Measurements from ENCODE around the gene BIRC7. TPM values are rescaled to one million over a fixed set of nuclear protein-coding genes. Genes with fewer than 3 reads are reported as not detected.

BIRC7 gene
- total and polyA plus RNA-seq, 8 donors = 0.09 TPM; not detected in 7

DNA sequence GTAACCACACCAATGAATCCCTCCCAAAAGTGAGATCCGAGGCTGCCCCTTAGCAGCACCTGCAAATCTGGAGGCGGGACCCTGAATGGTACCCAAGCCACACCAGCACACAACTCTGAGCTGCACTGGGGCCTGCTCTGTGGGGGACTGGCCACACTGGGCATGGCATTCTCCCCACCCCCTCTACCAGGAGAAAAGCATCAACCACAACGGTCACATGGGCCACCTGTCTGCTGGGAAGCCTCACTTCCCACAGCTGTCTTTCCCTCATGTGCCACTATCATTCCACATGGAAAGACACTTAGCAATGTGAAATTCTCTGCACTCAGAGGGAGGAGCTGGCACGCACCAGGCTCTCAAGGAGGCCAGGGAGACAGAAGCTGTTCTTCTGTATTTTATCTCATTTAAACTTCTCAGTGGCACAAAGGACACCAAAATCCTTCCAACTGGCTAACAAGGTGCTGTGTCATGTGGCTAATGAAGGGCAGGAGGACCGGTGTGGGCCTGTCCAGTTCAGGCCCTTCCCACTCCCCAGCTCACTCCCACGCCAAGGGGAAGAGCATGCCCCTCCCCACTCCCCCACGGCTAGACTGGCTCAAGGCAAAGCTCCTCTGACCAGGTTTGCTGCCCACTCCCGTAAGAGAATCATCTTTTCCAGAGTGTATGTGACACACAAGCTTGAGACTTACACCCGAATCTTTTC, 38.8 kb upstream of the BIRC7 start:
- intact Hi-C loops (cut with DNase I) = no loop called here
- Histone ChIP-seq H3K4me1 (peaks cover 0 to 10% (median 8%) of the 10 kb centered on the region in 3 donors), H3K27me3 (no peaks in the 10 kb centered on the region), H3K27ac (no peak overlapping the region), H3K9me3 (no peaks in the 10 kb centered on the region), H3K36me3 (peaks cover 0 to 23% (median 3%) of the 10 kb centered on the region in 3 donors), H3K4me3 (no peak overlapping the region)
- DNase-seq = no peak
- 67 to 73% methylated on average over 9 of the region's 9 CpGs for WGBS, 2 donors
- ATAC-seq = peak in 3 of 4 donors; percentile 25 to 52 (median 37)
- FAIRE-seq = no peak
- TF ChIP-seq, protein P1, sequence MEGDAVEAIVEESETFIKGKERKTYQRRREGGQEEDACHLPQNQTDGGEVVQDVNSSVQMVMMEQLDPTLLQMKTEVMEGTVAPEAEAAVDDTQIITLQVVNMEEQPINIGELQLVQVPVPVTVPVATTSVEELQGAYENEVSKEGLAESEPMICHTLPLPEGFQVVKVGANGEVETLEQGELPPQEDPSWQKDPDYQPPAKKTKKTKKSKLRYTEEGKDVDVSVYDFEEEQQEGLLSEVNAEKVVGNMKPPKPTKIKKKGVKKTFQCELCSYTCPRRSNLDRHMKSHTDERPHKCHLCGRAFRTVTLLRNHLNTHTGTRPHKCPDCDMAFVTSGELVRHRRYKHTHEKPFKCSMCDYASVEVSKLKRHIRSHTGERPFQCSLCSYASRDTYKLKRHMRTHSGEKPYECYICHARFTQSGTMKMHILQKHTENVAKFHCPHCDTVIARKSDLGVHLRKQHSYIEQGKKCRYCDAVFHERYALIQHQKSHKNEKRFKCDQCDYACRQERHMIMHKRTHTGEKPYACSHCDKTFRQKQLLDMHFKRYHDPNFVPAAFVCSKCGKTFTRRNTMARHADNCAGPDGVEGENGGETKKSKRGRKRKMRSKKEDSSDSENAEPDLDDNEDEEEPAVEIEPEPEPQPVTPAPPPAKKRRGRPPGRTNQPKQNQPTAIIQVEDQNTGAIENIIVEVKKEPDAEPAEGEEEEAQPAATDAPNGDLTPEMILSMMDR (IDR thresholded peaks at IDR 0.05) = no peak

GRCh38 chr20:63198606-63199005, 37.1 kb upstream of the BIRC7 start:
- 72 to 78% methylated on average over 7 of the region's 7 CpGs for WGBS, 2 donors
- intact Hi-C loops (cut with DNase I) = no loop called here

DNA sequence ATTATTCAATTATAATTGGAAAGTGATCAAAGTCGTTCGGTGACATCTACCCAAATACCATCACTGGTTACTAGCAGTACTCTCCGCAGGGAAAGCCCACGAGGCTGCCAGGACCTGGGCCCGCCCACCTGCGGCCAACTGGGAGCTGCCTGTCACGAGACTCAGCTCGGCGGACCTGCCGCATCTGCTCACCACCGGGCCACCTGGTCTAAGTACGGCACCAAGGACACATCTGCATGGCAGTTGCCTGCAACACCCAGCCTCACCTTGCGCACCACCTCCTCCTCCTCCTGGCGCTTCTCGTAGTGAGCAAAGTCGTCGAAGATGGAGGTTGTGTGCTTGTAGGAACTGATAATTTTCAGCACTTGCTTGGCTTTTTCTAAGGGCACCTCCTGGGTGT, 33.7 kb upstream of the BIRC7 start:
- Histone ChIP-seq H3K27ac (no peak overlapping the region), H3K27me3 (no peaks in the 10 kb centered on the region), H3K4me3 (no peak overlapping the region), H3K4me1 (peaks cover 0 to 10% (median 8%) of the 10 kb centered on the region in 3 donors), H3K9me3 (no peaks in the 10 kb centered on the region), H3K36me3 (peaks cover 3 to 32% (median 20%) of the 10 kb centered on the region in 3 donors)
- TF ChIP-seq, protein P1 (IDR thresholded peaks at IDR 0.05) = no peak
- peak in 1 of 6 donors; percentile 43 for DNase-seq
- intact Hi-C loops (cut with DNase I) = no loop called here
- ATAC-seq = no peak
- FAIRE-seq = no peak
- 84 to 88% methylated on average over 17 of the region's 17 CpGs for WGBS, 2 donors

More at GRCh38 chr20:63198606-63199005, 37.1 kb upstream of the BIRC7 start:
- H3K9me3 ChIP-seq = no peaks in the 10 kb centered on the region
- peaks cover 0 to 10% (median 8%) of the 10 kb centered on the region in 3 donors for H3K4me1 ChIP-seq
- H3K36me3 ChIP-seq = peaks cover 3 to 40% (median 19%) of the 10 kb centered on the region in 3 donors
- no peak overlapping the region for H3K27ac ChIP-seq
- TF ChIP-seq, protein P1 (IDR thresholded peaks at IDR 0.05) = no peak
- FAIRE-seq (no peak), DNase-seq (no peak), ATAC-seq (no peak)
- H3K27me3 ChIP-seq = no peaks in the 10 kb centered on the region
- H3K4me3 ChIP-seq = no peak overlapping the region

GRCh38 chr20:63202811-63203526, 32.7 kb upstream of the BIRC7 start:
- Histone ChIP-seq H3K27ac (no peak overlapping the region), H3K4me3 (no peak overlapping the region), H3K9me3 (no peaks in the 10 kb centered on the region), H3K27me3 (no peaks in the 10 kb centered on the region), H3K4me1 (peaks cover 0 to 7% (median 2%) of the 10 kb centered on the region in 3 donors), H3K36me3 (peaks cover 3 to 33% (median 22%) of the 10 kb centered on the region in 3 donors)
- intact Hi-C loops (cut with DNase I) = no loop called here
- peak in 1 of 6 donors; percentile 44 for DNase-seq
- TF ChIP-seq, protein P1 (IDR thresholded peaks at IDR 0.05) = no peak
- FAIRE-seq = no peak
- ATAC-seq = no peak
- WGBS, 2 donors = 88 to 91% methylated on average over 29 of the region's 29 CpGs

Measured in pancreas (tissue), 10 donors.